IMR-90 (cell line): ENCODE data around the gene NOP10. TPM values are rescaled to one million over a fixed set of nuclear protein-coding genes. Genes with fewer than 3 reads are reported as not detected.

Experiments
- ATAC-seq: fragments of 200-7000 bp; cut with Tn5 transposase; 2 replicates; pipeline ENCODE4 v1.9.1; 2020; ENCODE audit warnings: low read depth, mild to moderate bottlenecking, moderate library complexity
- BruUV-seq: library from RNA; stranded (reverse); fragments of 400-500 nt; replicated peaks from 2 replicates; lab custom pipeline; 2021; lab: Mats Ljungman, UMichigan
- CTCF ChIA-PET: fragments of 300-600 bp; formaldehyde crosslinking; extraction: SDS; loops from one replicate; lab custom pipeline; 2021; ENCODE audit warnings: antibody characterized with exemption; lab: Yijun Ruan, JAX
- POLR2A ChIA-PET: fragments of 300-600 bp; sonication (Branson Sonifier 250); formaldehyde crosslinking; loops from one replicate; lab custom pipeline; 2022; ENCODE audit warnings: antibody characterized with exemption; ENCODE audit not compliant: unreplicated experiment; lab: Charles Lee
- DNase-seq: peaks from one replicate; pipeline ENCODE4 v3.0.0; 2013
- H2AFZ ChIP-seq: replicated peaks from 2 replicates; pipeline ENCODE3; 2013; ENCODE audit warnings: low read length, mild to moderate bottlenecking; ENCODE audit not compliant: poor library complexity
- H2AK5ac ChIP-seq: 2 replicates; pipeline ENCODE4 v1.6.1; 2013; ENCODE audit warnings: low read depth, low read length, inconsistent platforms
- H2AK9ac ChIP-seq: replicated peaks from 2 replicates; pipeline ENCODE3; 2013; ENCODE audit warnings: mild to moderate bottlenecking, low read depth, low read length, moderate library complexity; ENCODE audit not compliant: poor library complexity
- H2BK120ac ChIP-seq: 2 replicates; pipeline ENCODE4 v1.6.1; 2013; ENCODE audit warnings: low read depth, low read length, inconsistent platforms
- H2BK15ac ChIP-seq: 3 replicates; pipeline ENCODE4 v1.6.1; 2013; ENCODE audit warnings: low read depth, low read length, inconsistent platforms
- H2BK20ac ChIP-seq: 2 replicates; pipeline ENCODE4 v1.6.1; 2013; ENCODE audit warnings: low read depth, mild to moderate bottlenecking, inconsistent platforms, low read length, moderate library complexity
- H2BK5ac ChIP-seq: 2 replicates; pipeline ENCODE4 v1.6.1; 2013; ENCODE audit warnings: mild to moderate bottlenecking, low read depth, low read length, inconsistent platforms; ENCODE audit not compliant: poor library complexity, severe bottlenecking
- H3K14ac ChIP-seq: replicated peaks from 2 replicates; pipeline ENCODE4 v1.6.1; 2013; ENCODE audit warnings: low read depth, low read length, inconsistent platforms
- H3K18ac ChIP-seq: 2 replicates; pipeline ENCODE4 v1.6.1; 2013; ENCODE audit warnings: low read depth, low read length, control low read depth
- H3K23ac ChIP-seq: 2 replicates; pipeline ENCODE4 v1.6.1; 2013; ENCODE audit warnings: low read depth, low read length, inconsistent platforms
- H3K27ac ChIP-seq: 2 replicates; pipeline ENCODE4 v1.5.1; 2013; ENCODE audit warnings: mild to moderate bottlenecking, control low read depth, low read length; ENCODE audit not compliant: insufficient read depth
- H3K27me3 ChIP-seq: 2 replicates; pipeline ENCODE4 v1.6.1; 2013; ENCODE audit warnings: low read length; ENCODE audit not compliant: control insufficient read depth, insufficient read depth
- H3K36me3 ChIP-seq: 2 replicates; pipeline ENCODE4 v1.6.1; 2013; ENCODE audit warnings: low read length, mixed read lengths; ENCODE audit not compliant: control insufficient read depth, insufficient read depth
- H3K4ac ChIP-seq: 2 replicates; pipeline ENCODE4 v1.6.1; 2013; ENCODE audit warnings: low read depth, low read length, inconsistent platforms
- H3K4me1 ChIP-seq: 2 replicates; pipeline ENCODE4 v1.6.1; 2013; ENCODE audit warnings: low read length, mixed read lengths; ENCODE audit not compliant: control insufficient read depth, insufficient read depth
- H3K4me2 ChIP-seq: 2 replicates; pipeline ENCODE4 v1.6.1; 2013; ENCODE audit warnings: low read depth, mild to moderate bottlenecking, control low read depth, low read length, moderate library complexity
- H3K4me3 ChIP-seq: 2 replicates; pipeline ENCODE4 v1.5.1; 2013; ENCODE audit warnings: low read depth, mild to moderate bottlenecking, control low read depth, low read length, moderate library complexity; ENCODE audit not compliant: insufficient read depth
- H3K56ac ChIP-seq: 2 replicates; pipeline ENCODE4 v1.6.1; 2013; ENCODE audit warnings: low read length, inconsistent platforms; ENCODE audit not compliant: insufficient read depth; ENCODE audit errors: extremely low read depth
- H3K79me1 ChIP-seq, 2 experiments: 2 replicates each; pipeline ENCODE4 v1.6.1; 2013; ENCODE audit warnings: low read length in 2 of 2, inconsistent platforms in 1 of 2, low read depth in 1 of 2
- H3K9ac ChIP-seq: 2 replicates; pipeline ENCODE4 v1.6.1; 2013; ENCODE audit warnings: low read depth, low read length, control low read depth
- H3K9me1 ChIP-seq: 2 replicates; pipeline ENCODE4 v1.6.1; 2013; ENCODE audit warnings: low read length, inconsistent platforms; ENCODE audit not compliant: insufficient read depth
- H3K9me3 ChIP-seq: 2 replicates; pipeline ENCODE4 v1.6.1; 2013; ENCODE audit warnings: low read length; ENCODE audit not compliant: control insufficient read depth, insufficient read depth
- H4K20me1 ChIP-seq: 2 replicates; pipeline ENCODE4 v1.6.1; 2013; ENCODE audit warnings: low read length, inconsistent platforms; ENCODE audit not compliant: insufficient read depth
- H4K5ac ChIP-seq: 2 replicates; pipeline ENCODE4 v1.6.1; 2013; ENCODE audit warnings: mild to moderate bottlenecking, low read depth, low read length, control low read depth
- H4K8ac ChIP-seq, 2 experiments: 2 replicates each; pipeline ENCODE4 v1.6.1; 2013; ENCODE audit warnings: low read depth in 2 of 2, low read length in 2 of 2, control low read depth in 1 of 2, inconsistent platforms in 1 of 2
- H4K91ac ChIP-seq: 2 replicates; pipeline ENCODE4 v1.6.1; 2013; ENCODE audit warnings: low read depth, low read length, inconsistent platforms; ENCODE audit not compliant: insufficient read depth
- BHLHE40 ChIP-seq: fragments of 150-350 bp; IDR thresholded peaks from 2 replicates; pipeline ENCODE4 v1.6.1; 2016; ENCODE audit warnings: mild to moderate bottlenecking, low read depth, low read length
- CEBPB ChIP-seq: IDR thresholded peaks from 2 replicates; pipeline ENCODE4 v1.6.1; 2012; ENCODE audit warnings: low read depth, low read length, improper control_type of control experiment
- CHD1 ChIP-seq: IDR thresholded peaks from 2 replicates; pipeline ENCODE4 v1.6.1; 2012; ENCODE audit warnings: low read depth, low read length, improper control_type of control experiment
- CTCF ChIP-seq: conservative IDR thresholded peaks from 2 replicates; pipeline ENCODE4 v1.5.1; 2012; ENCODE audit warnings: mild to moderate bottlenecking, low read depth, low read length, improper control_type of control experiment
- ELK1 ChIP-seq: fragments of 150-350 bp; IDR thresholded peaks from 2 replicates; pipeline ENCODE4 v1.6.1; 2016; ENCODE audit warnings: low read depth, mild to moderate bottlenecking, low read length, moderate library complexity, borderline replicate concordance
- FOS ChIP-seq: fragments of 150-350 bp; IDR thresholded peaks from 2 replicates; pipeline ENCODE4 v1.6.1; 2016; ENCODE audit warnings: low read depth, low read length
- MAFK ChIP-seq: IDR thresholded peaks from 2 replicates; pipeline ENCODE4 v1.6.1; 2012; ENCODE audit warnings: low read depth, low read length, improper control_type of control experiment
- MAZ ChIP-seq: IDR thresholded peaks from 2 replicates; pipeline ENCODE4 v1.6.1; 2012; ENCODE audit warnings: low read depth, mild to moderate bottlenecking, low read length, improper control_type of control experiment, moderate library complexity, borderline replicate concordance
- MXI1 ChIP-seq: IDR thresholded peaks from 2 replicates; pipeline ENCODE4 v1.6.1; 2012; ENCODE audit warnings: low read depth, mild to moderate bottlenecking, low read length, moderate library complexity, borderline replicate concordance
- NFE2L2 ChIP-seq: fragments of 150-350 bp; IDR thresholded peaks from 2 replicates; pipeline ENCODE4 v1.6.1; 2016; ENCODE audit warnings: low read depth, mild to moderate bottlenecking, low read length
- POLR2A ChIP-seq: IDR thresholded peaks from 2 replicates; pipeline ENCODE4 v1.6.1; 2012; ENCODE audit warnings: mild to moderate bottlenecking, low read depth, low read length
- RAD21 ChIP-seq: IDR thresholded peaks from 2 replicates; pipeline ENCODE4 v1.6.1; 2012; ENCODE audit warnings: low read length, improper control_type of control experiment
- RCOR1 ChIP-seq: IDR thresholded peaks from 2 replicates; pipeline ENCODE4 v1.6.1; 2012; ENCODE audit warnings: mild to moderate bottlenecking, low read length, improper control_type of control experiment; ENCODE audit not compliant: insufficient replicate concordance
- RFX5 ChIP-seq: IDR thresholded peaks from 2 replicates; pipeline ENCODE4 v1.8.0; 2012; ENCODE audit warnings: low read depth, mild to moderate bottlenecking, low read length, moderate library complexity
- SMC3 ChIP-seq: fragments of 150-350 bp; IDR thresholded peaks from 2 replicates; pipeline ENCODE4 v1.6.1; 2016; ENCODE audit warnings: low read depth, mild to moderate bottlenecking, antibody characterized with exemption, low read length, moderate library complexity
- USF2 ChIP-seq: fragments of 150-350 bp; IDR thresholded peaks from 2 replicates; pipeline ENCODE4 v1.6.1; 2017; ENCODE audit warnings: mild to moderate bottlenecking, antibody characterized with exemption, low read length, low read depth
- WGBS, 2 experiments: methylation state at CpG; one replicate each; pipeline versions ENCODE4 v1.1.5 to v1.1.7; 2013; ENCODE audit warnings: missing lambda C conversion rate in 2 of 2; ENCODE audit not compliant: insufficient read length in 1 of 2; ENCODE audit errors: extremely low coverage in 2 of 2; 5-methylcytosine and 5-hydroxymethylcytosine counted together
- dilution Hi-C: fragments of 300-500 bp; cut with HindIII; formaldehyde crosslinking; loops from one replicate; pipeline ENCODE4 v1.14.3; 2018; ENCODE audit warnings: low sequenced_read_pairs; ENCODE audit not compliant: unreplicated experiment
- in situ Hi-C: fragments of 300-500 bp; cut with MboI; formaldehyde crosslinking; loops from 3 replicates; pipeline ENCODE4 v1.14.3; 2019; ENCODE audit warnings: low sequenced_read_pairs, inconsistent platforms, mixed read lengths
- intact Hi-C: fragments of 100-400 bp; cut with micrococcal nuclease; formaldehyde crosslinking; loops from 2 replicates; pipeline ENCODE4 v1.10.0; 2022
- polyA plus RNA-seq, 3 experiments: library from polyadenylated mRNA; depleted of rRNA; stranded (reverse); fragments of >200 nt; gene quantifications; 2 replicates each; pipeline ENCODE4 v1.2.3, GENCODE V29; 2012; ENCODE audit warnings: low replicate concordance in 1 of 3
- total RNA-seq: library from RNA; depleted of rRNA; stranded (reverse); fragments of >200 nt; gene quantifications from 2 replicates; pipeline ENCODE4 v1.2.3, GENCODE V29; 2012

NOP10 gene
- total and polyA plus RNA-seq, 2 of the 4 experiments (the other 2 are of a cell fraction), result 141 to 468 TPM

- Histone ChIP-seq H4K8ac (no peak overlapping the region), H3K4me2 (no peak overlapping the region), H3K27me3 (no peaks in the 10 kb centered on the region), H2AK9ac (no peak overlapping the region), H2BK20ac (no peak overlapping the region), H3K79me1 (peaks cover 0 to 6% of the 10 kb centered on the region in 2 experiments; a peak in 1 of 4 replicates), H3K4ac (no peak overlapping the region), H3K9me1 (no peaks in the 10 kb centered on the region), H2BK5ac (no peak overlapping the region), H3K36me3 (no peaks in the 10 kb centered on the region), H3K4me3 (no peak overlapping the region), H3K18ac (no peak overlapping the region), H4K20me1 (no peaks in the 10 kb centered on the region), H3K14ac (no peak overlapping the region), H4K5ac (no peak overlapping the region), H3K9ac (no peak overlapping the region), H3K23ac (no peak overlapping the region), H3K4me1 (no peaks in the 10 kb centered on the region), H2BK15ac (no peak overlapping the region), H4K91ac (no peak overlapping the region), H2AFZ (no peak overlapping the region), H2AK5ac (no peak overlapping the region), H2BK120ac (no peak overlapping the region), H3K27ac (no peak overlapping the region), H3K56ac (no peak overlapping the region), H3K9me3 (no peaks in the 10 kb centered on the region)
- intact Hi-C loops (no loop called here), in situ Hi-C loops (no loop called here), dilution Hi-C loops (no loop called here)
- BruUV-seq, result no TSS peak
- ChIA-PET POLR2A (interaction anchor here (0.6 kb wide), 2 partner anchors 8 to 43 kb away, joined by 3 read pairs; no protein-coding TSS in a partner anchor), CTCF (interaction anchor here (1.1 kb wide), 1 partner anchor 87 kb away, joined by 5 read pairs; no protein-coding TSS in a partner anchor)
- TF ChIP-seq CTCF, result no peak
- TF ChIP-seq USF2, result no peak
- no peak for TF ChIP-seq RAD21
- TF ChIP-seq CEBPB, result no peak
- no peak for TF ChIP-seq MAZ
- TF ChIP-seq SMC3, result no peak
- no peak for TF ChIP-seq MXI1
- no peak for TF ChIP-seq FOS
- no peak for TF ChIP-seq CHD1
- no peak for TF ChIP-seq ELK1
- TF ChIP-seq POLR2A, result no peak
- TF ChIP-seq RCOR1, result no peak
- TF ChIP-seq NFE2L2, result no peak
- no peak for TF ChIP-seq RFX5
- TF ChIP-seq MAFK, result no peak
- TF ChIP-seq BHLHE40, result no peak
- no CpG with 5 or more reads among the region's 2 CpGs for WGBS, 2 experiments
- ATAC-seq, result no peak
- DNase-seq, result no peak
These were observed 13.9 kb downstream of the NOP10 start for GRCh38 chr15:34329006-34329405.
